GM18526 (cell line): ENCODE measurements around the gene MTA3.

ENCODE experiments used
- POLR2A ChIP-seq: IDR thresholded peaks from 3 replicates; pipeline ENCODE4 v1.6.1; 2011; ENCODE audit not compliant: insufficient read length; ENCODE audit errors: extremely low read depth

Gene MTA3

DNA sequence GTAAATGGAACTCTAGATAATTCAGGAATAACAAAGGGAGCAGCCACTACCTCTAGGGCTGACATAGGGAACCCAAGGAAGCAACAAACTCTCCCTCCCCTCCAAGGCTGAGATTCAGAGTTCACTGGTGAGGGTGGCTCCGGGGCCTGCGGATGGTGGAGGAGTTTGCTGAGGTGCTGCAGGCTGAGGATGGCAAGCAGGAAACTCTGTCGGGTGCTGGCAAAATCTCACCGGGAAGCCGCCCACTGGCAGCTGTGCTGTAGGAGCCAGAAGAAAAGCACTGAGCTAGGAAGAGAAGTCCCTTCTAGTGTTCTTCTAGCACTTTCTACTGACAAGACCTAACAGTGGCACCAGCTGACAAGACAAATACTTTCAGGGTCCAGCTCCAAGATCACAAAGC, 236.5 kb downstream of the MTA3 start:
- no peak for TF ChIP-seq POLR2A
